HG03565 (cell line): ENCODE measurements around the gene TMC1.
"Not testable (repeated sequence)": the region's sequence is repeated elsewhere in the genome, so short reads cannot be mapped to it uniquely, and the experiment has no call there.

Source experiments
- ATAC-seq: cut with Tn5 transposase; IDR thresholded peaks from one replicate; pipeline ENCODE4 v1.9.1; 2021; ENCODE audit warnings: mild to moderate bottlenecking, moderate library complexity; ENCODE audit not compliant: unreplicated experiment

The TMC1 gene

GRCh38 chr9:72749276-72749675 is 227.9 kb downstream of the TMC1 start:
- no peak for ATAC-seq

GRCh38 chr9:72751541-72751940 is 230.1 kb downstream of the TMC1 start:
- no peak for ATAC-seq

- no peak for ATAC-seq
Observed at GRCh38 chr9:72753266-72753893, 232.0 kb downstream of the TMC1 start.

DNA sequence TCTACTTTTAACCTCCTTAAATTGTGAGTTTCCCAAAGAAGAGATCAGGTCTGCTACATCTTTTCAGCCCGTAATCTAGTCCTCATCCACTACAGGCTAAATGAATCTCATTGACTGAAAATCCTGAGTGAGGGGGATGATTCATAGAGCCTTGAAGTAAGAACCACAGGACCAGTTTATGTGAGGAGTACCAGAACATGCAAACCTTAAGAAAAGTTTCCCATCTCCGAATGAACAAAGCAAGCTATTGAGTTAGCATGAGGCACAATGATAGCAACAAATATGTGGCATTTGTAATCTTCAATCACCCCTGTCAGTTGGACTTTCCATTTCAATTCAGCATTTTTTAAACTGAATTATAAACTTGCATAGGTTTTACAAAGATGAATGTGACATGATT is 234.4 kb downstream of the TMC1 start:
- no peak for ATAC-seq

DNA sequence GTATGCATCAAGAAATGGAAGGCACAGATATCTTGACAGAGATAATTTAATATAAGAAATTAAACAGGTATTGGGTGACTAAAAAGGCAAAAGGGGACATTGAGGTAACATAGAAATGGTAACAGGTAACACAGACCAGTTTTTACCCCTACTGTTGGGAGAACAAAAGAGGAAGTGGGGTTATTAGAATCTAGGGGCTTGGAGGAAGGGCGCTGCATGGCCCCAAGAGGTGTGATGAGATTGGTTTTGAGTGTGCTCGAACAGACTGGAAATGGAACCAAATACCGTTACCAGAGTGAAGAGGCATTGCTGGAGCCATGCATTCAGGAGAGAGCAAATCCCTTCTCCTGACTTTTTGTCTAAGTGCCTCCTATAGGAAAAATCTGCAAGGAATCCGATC is 237.5 kb downstream of the TMC1 start:
- ATAC-seq: no peak

GRCh38 chr9:72763022-72763421 is 241.6 kb downstream of the TMC1 start:
- ATAC-seq: no peak

DNA sequence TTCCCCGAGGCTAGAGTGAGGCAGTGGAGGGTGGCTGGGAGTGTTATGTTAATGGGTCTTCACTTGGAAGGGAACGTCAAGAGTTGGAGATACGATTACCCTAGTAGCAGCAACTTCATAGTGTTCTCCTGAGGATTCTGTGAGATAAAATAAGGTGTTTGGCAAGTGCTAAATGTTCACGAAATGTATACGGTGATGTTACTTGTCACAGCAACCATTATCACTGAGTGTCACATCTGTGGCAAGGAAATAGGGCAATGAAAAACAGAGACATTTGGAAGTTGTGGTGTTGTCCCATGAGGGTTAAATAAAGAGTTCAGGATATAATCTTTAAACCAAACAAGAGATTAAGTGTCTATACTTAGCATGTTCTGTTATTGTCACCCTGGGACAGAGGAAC is 248.1 kb downstream of the TMC1 start:
- no peak for ATAC-seq

DNA sequence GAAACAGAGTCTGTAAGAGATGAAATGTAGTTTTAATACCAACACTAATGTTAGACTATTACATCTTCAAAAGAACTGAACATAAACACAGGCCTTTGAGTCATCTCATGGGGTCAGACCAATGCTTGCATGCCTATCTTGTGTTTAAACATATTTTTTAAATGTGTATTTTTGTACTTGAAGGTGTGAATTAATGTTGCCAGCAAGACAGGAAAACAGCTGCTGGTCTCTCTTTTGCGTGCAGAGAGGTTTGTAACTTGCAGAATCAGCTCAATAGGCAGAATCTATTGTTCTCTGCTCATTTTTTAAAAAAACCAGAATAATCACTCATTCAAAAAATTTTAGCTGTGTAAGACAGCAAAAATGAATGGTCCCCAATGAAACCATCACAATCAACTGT is 251.3 kb downstream of the TMC1 start:
- ATAC-seq: no peak

DNA sequence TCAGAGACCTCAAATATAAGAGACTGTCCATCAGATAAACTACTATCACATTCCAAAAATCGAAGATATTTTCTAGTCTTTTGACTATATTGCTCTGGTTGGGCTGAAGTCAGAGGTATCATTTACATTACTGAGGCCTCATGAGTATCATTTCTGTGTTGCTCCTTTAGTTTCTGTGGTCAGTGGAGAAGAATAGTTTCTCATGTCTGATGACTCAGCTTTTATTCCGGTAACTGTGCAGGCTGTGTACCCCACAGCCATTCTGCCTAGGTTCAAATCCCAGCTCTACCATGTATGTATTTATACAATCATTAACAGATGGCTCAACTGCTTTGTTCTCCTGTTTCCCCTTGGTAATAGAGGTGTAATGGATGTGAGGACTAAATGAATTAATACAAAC is 252.2 kb downstream of the TMC1 start:
- no peak for ATAC-seq

GRCh38 chr9:72775570-72775969 is 254.2 kb downstream of the TMC1 start:
- no peak for ATAC-seq

DNA sequence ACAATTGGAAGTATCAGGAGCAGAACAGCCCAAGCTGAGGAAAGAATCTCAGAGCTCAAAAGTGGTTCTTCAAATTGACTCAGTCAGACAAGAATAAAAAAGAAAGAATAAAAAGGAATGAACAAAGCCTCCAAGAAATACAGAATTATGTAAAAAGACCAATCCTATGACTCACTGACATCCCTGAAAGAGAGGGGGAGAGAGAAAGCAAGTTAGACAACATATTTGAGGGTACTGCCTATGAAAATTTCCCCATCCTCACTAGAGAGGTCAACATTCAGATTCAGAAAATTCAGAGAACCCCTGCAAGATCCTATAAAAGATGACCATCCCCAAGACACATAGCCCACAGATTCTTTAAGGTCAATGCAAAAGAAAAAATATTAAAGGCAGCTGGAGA is 258.2 kb downstream of the TMC1 start:
- ATAC-seq: no peak

DNA sequence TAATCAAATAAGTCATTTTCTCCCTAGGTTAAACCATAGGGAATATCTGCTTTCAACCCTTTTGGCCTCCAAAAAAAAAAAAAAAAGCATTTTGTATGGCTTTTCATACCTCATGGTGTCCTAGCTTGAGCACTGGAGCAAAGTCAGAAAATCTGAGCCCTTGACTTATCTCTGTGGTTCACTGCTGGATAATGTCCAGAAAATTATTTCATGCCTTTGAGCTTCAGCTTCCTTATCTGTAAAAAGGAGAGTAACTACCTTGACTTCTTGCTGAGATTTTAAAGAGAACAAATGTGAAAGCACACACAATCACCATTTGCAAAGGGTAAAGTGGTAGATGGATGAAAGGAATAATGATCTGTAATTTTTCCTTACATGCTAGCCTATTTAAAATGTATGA is 265.5 kb downstream of the TMC1 start:
- no peak for ATAC-seq

- no peak for ATAC-seq
Observed at GRCh38 chr9:72788966-72789735, 267.7 kb downstream of the TMC1 start.

DNA sequence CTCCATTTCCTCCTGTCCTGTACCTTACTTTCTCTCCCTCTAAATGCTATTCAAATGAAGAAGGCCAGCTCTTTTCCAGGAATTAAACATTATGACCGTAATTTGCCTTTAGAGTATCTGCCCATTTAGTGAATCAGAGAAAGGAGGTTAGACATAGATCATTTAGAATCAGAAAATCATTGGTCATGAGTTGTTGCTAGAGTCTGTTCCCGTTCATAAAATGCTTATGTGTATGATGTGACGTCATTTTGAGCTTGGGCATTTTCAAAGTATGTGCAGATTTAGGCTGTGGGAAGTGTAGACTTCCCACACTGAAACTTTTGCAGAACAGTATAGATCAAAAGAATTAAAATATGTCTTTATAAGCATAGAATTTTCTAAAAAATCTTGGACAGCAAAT is 268.5 kb downstream of the TMC1 start:
- no peak for ATAC-seq

- no peak for ATAC-seq
Observed at GRCh38 chr9:72790989-72791388, 269.6 kb downstream of the TMC1 start.

DNA sequence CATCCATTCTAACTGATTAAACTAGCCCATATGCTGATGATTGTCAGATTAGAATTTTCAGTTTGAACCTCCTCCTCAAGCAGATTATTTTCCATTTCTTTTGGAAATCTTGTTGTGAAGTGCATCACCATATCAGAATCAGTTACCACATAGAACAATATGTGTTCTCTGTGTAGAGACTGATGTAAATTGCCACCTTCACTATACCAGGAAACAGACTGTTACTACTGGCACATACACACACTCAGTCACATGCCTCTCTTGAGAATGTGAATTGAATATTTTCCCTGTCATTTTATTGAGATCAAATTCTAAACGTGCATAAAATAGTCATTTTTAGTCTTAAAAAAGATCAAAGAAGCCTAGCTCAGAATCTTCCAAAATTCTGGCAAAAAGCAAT is 270.0 kb downstream of the TMC1 start:
- ATAC-seq: no peak

GRCh38 chr9:72794946-72795345 is 273.5 kb downstream of the TMC1 start:
- no peak for ATAC-seq

DNA sequence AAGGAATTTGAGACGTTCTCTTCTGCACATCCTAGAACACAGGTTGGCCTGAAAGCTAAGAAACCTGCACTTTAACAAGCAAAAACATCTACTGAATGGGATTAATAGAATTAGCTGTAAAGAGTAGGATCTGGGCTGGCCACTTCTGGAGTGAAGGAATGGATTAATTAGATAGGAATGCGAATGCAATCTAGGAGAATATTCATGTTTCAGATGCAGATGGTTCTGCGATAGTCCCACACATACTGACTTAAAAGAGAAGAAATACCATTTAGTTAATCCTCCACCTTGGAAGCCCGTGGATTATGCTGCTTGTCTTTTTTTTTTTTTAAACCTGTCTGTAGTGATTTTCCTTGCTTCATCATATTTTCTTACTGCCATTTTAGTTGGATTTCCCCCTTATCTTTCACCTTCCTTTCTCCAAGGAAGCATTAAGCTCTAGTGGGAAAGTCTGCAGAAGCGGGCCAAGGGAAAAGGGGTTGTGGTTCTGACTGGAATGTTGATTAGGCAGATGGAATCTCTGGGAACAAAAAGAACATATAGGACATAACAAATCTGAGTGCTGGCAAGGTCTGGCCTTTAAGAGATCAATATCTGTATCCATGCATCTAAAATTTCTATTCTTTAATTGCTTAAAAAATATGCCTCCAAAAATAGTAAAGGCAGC is 279.1 kb downstream of the TMC1 start:
- no peak for ATAC-seq

DNA sequence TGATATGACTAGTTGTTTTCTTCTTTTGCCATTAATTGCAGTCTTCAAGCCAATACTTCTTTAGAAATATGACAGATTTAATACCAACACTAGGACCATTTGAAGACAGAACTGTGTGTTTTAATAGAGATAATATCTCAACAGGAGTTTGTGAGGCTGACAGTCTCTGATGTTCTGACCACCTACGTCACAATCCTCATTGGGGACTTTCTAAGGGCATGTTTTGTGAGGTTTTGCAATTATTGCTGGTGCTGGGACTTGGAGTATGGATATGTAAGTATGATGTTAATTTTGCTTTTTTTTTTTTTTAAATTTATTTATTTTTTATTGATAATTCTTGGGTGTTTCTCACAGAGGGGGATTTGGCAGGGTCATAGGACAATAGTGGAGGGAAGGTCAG is 283.8 kb downstream of the TMC1 start:
- no peak for ATAC-seq

DNA sequence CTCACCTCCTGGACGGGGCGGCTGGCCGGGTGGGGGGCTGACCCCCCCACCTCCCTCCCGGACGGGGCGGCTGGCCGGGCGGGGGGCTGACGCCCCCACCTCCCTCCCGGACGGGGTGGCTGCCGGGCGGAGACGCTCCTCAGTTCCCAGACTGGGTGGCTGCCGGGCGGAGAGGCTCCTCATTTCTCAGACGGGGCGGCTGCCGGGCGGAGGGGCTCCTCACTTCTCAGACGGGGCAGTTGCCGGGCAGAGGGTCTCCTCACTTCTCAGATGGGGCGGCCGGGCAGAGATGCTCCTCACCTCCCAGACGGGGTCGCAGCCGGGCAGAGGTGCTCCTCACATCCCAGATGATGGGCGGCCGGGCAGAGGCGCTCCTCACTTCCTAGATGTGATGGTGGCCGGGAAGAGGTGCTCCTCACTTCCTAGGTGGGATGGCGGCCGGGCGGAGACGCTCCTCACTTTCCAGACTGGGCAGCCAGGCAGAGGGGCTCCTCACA is 285.0 kb downstream of the TMC1 start:
- ATAC-seq: not testable (repeated sequence)

- no peak for ATAC-seq
Observed at GRCh38 chr9:72807765-72808445, 286.5 kb downstream of the TMC1 start.

DNA sequence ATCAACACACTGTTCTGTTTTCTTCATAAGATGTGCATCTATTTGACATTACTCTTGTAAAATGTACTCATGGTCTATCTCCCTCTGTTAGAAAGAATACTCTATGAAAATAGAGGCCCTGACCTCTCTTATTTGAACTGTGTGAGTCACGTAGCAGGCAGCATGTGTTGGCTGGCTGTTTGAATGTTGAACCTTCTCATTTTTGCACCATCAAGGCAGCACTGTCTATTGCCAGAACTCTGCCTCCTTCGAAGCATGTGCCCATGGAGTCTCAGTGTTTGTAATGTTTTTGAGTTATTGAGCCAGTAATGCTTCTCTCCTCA is 287.0 kb downstream of the TMC1 start:
- no peak for ATAC-seq
